ENCODE data around the gene MNAT1.

- TF ChIP-seq CTCF (IDR thresholded peaks at IDR 0.05; ENCODE audit: poor library complexity, severe bottlenecking) (no peak), POLR2AphosphoS5 (IDR thresholded peaks at IDR 0.05) (no peak), EP300 (conservative IDR thresholded peaks at IDR 0.05; ENCODE audit: poor library complexity, severe bottlenecking) (no peak), SMC3 (conservative IDR thresholded peaks at IDR 0.05; ENCODE audit: poor library complexity) (no peak), RAD21 (conservative IDR thresholded peaks at IDR 0.05) (no peak), REST (IDR thresholded peaks at IDR 0.05; ENCODE audit: borderline replicate concordance) (no peak)
Observed at GRCh38 chr14:60999536-60999935, 265.0 kb downstream of the MNAT1 start.
